Measurements from ENCODE around the gene RAB34.

DNA sequence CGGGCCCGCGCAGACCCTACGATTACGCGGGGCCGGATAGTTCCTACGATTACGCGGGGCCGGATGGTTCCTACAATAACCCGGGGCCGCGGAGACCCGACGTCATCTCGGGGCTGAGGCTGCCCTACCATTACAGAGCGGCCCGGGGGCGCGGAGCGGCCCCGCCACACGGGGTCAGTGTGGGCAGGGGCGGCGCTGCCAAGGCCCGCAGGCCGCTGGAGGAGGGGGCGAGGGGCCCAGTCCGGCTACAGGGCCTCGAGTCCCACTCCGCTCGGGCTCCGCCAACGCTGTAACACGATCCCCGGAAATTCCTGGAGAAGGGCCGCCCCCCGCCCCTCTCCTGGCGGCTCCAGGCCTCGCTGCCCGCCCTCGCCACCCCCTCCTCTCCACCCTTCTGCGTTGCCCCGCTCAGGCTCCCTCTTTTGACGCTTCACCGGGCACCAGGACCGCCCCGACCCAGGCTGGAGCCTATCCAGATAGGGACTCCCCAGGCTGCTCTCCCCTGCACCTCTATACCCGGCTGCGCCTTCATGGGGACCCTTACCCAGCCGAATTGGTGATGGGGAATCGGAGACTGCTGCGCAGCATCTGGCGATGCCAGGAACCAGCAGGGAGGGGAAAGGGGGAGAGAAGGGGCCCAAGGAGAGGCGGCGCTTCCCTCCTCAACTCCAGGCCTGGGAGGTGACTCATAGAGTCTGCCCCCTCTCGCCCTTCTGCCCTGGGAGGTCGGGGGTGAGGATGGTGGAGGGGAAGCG is at the start of gene RAB34:
- no peak for TF ChIP-seq POLR2AphosphoS5 (IDR thresholded peaks at IDR 0.05; ENCODE audit: low read depth, low read length)
- TF ChIP-seq POLR2A (IDR thresholded peaks at IDR 0.05; ENCODE audit: low read depth, low read length) = no peak
